ENCODE results near the gene SH3BGRL2. TPM values are rescaled to one million over a fixed set of nuclear protein-coding genes. Genes with fewer than 3 reads are reported as not detected.

SH3BGRL2 gene
- total RNA-seq, 2 donors from 2014 or later, result 26.8 to 93.3 TPM

GRCh38 chr6:79666634-79667033 is 35.5 kb downstream of the SH3BGRL2 start:
- H3K4me3 ChIP-seq, result no peak overlapping the region
- H3K9me3 ChIP-seq, result no peaks in the 10 kb centered on the region
- H3K27me3 ChIP-seq (replicated peaks; ENCODE audit: insufficient read depth), result no peaks in the 10 kb centered on the region
- DNase-seq (ENCODE audit: low spot score), result no peak
- TF ChIP-seq POLR2AphosphoS5 (IDR thresholded peaks at IDR 0.05) (no peak), POLR2A (IDR thresholded peaks at IDR 0.05) (no peak), CTCF (IDR thresholded peaks at IDR 0.05) (no peak)
- H3K4me1 ChIP-seq (replicated peaks), result peaks cover 5% of the 10 kb centered on the region
- intact Hi-C loops (cut with DNase I), result no loop called here
- WGBS, result 84% methylated on average over 1 of the region's 1 CpG
- no peaks in the 10 kb centered on the region for H3K36me3 ChIP-seq
- peak overlapping the region in 1 of 2 donors; percentile 20 for H3K27ac ChIP-seq

- Histone ChIP-seq H3K36me3 (no peaks in the 10 kb centered on the region), H3K27me3 (replicated peaks; ENCODE audit: insufficient read depth) (no peaks in the 10 kb centered on the region), H3K9me3 (no peaks in the 10 kb centered on the region), H3K4me1 (replicated peaks) (peaks cover 5% of the 10 kb centered on the region), H3K27ac (no peak overlapping the region), H3K4me3 (no peak overlapping the region)
- TF ChIP-seq POLR2AphosphoS5 (IDR thresholded peaks at IDR 0.05) (no peak), POLR2A (IDR thresholded peaks at IDR 0.05) (no peak), CTCF (IDR thresholded peaks at IDR 0.05) (no peak)
- intact Hi-C loops (cut with DNase I), result no loop called here
- WGBS, result 92% methylated on average over 5 of the region's 5 CpGs
- no peak for DNase-seq (ENCODE audit: low spot score)
These were observed 37.3 kb downstream of the SH3BGRL2 start for GRCh38 chr6:79668381-79668780.

GRCh38 chr6:79669766-79670165 is 38.6 kb downstream of the SH3BGRL2 start:
- Histone ChIP-seq H3K27me3 (replicated peaks; ENCODE audit: insufficient read depth) (no peaks in the 10 kb centered on the region), H3K4me1 (replicated peaks) (peaks cover 5% of the 10 kb centered on the region), H3K9me3 (no peaks in the 10 kb centered on the region), H3K36me3 (no peaks in the 10 kb centered on the region), H3K4me3 (no peak overlapping the region), H3K27ac (no peak overlapping the region)
- TF ChIP-seq CTCF (IDR thresholded peaks at IDR 0.05), result no peak
- TF ChIP-seq POLR2A (IDR thresholded peaks at IDR 0.05), result no peak
- no peak for TF ChIP-seq POLR2AphosphoS5 (IDR thresholded peaks at IDR 0.05)
- WGBS, result 97% methylated on average over 1 of the region's 1 CpG
- DNase-seq (ENCODE audit: low spot score), result no peak
- intact Hi-C loops (cut with DNase I), result loop anchor here (5.0 kb wide), 1 partner anchor 97 kb away; no protein-coding TSS in a partner anchor

- Histone ChIP-seq H3K9me3 (no peaks in the 10 kb centered on the region), H3K27ac (peak overlapping the region; percentile 40 to 53), H3K4me1 (replicated peaks) (peaks cover 5% of the 10 kb centered on the region), H3K27me3 (replicated peaks; ENCODE audit: insufficient read depth) (no peaks in the 10 kb centered on the region), H3K36me3 (no peaks in the 10 kb centered on the region), H3K4me3 (no peak overlapping the region)
- intact Hi-C loops (cut with DNase I), result loop anchor here (5.0 kb wide), 1 partner anchor 98 kb away; no protein-coding TSS in a partner anchor
- no peak for DNase-seq (ENCODE audit: low spot score)
- WGBS, result 90% methylated on average over 2 of the region's 2 CpGs
- TF ChIP-seq CTCF (IDR thresholded peaks at IDR 0.05) (no peak), POLR2A (IDR thresholded peaks at IDR 0.05) (no peak), POLR2AphosphoS5 (IDR thresholded peaks at IDR 0.05) (no peak)
These were observed 39.7 kb downstream of the SH3BGRL2 start for GRCh38 chr6:79670789-79671188.

- peaks cover 5% of the 10 kb centered on the region for H3K4me1 ChIP-seq (replicated peaks)
- peak; percentile 59 for DNase-seq (ENCODE audit: low spot score)
- H3K27ac ChIP-seq, result peak overlapping the region; percentile 40 to 53
- TF ChIP-seq POLR2A (IDR thresholded peaks at IDR 0.05), result no peak
- peak; percentile 62 for TF ChIP-seq POLR2AphosphoS5 (IDR thresholded peaks at IDR 0.05)
- peak in 1 of 4 experiments; percentile 6 for TF ChIP-seq CTCF (IDR thresholded peaks at IDR 0.05)
- no peaks in the 10 kb centered on the region for H3K27me3 ChIP-seq (replicated peaks; ENCODE audit: insufficient read depth)
- 51% methylated on average over 4 of the region's 4 CpGs for WGBS
- H3K9me3 ChIP-seq, result no peaks in the 10 kb centered on the region
- no peaks in the 10 kb centered on the region for H3K36me3 ChIP-seq
- no peak overlapping the region for H3K4me3 ChIP-seq
- intact Hi-C loops (cut with DNase I), result loop anchor here (5.0 kb wide), 1 partner anchor 99 kb away; no protein-coding TSS in a partner anchor
These were observed 40.6 kb downstream of the SH3BGRL2 start for GRCh38 chr6:79671600-79672266.

Measured in prostate gland (tissue), 2 donors.